Neutrophil (primary cell): ENCODE results near the gene GSPT2.

Experiments
- H3K27ac ChIP-seq: fragments of 200-600 bp; sonication (generic); 2 replicates; pipeline ENCODE4 v1.5.1; 2016; ENCODE audit warnings: mild to moderate bottlenecking, moderate library complexity
- H3K27me3 ChIP-seq: fragments of 200-600 bp; sonication (generic); 2 replicates; pipeline ENCODE4 v1.6.0; 2016; ENCODE audit warnings: mild to moderate bottlenecking
- H3K36me3 ChIP-seq: fragments of 200-600 bp; sonication (generic); 2 replicates; pipeline ENCODE4 v1.5.1; 2017
- H3K4me1 ChIP-seq, 2 experiments: fragments of 200-600 bp in 1 of 2; sonication (generic) in 1 of 2; 1 replicate in 1 of 2; 2 replicates in 1 of 2; pipeline versions ENCODE4 v1.5.1 to v1.6.1; 2013 to 2016; ENCODE audit warnings: low read depth in 1 of 2, low read length in 1 of 2, mild to moderate bottlenecking in 1 of 2, moderate library complexity in 1 of 2; ENCODE audit not compliant: control insufficient read depth in 1 of 2, insufficient read depth in 1 of 2
- H3K4me3 ChIP-seq, 2 experiments: fragments of 200-600 bp in 1 of 2; sonication (generic) in 1 of 2; 1 replicate in 1 of 2; 2 replicates in 1 of 2; pipeline ENCODE4 v1.5.1; 2013 to 2016; ENCODE audit warnings: low read depth in 1 of 2, low read length in 1 of 2, mild to moderate bottlenecking in 1 of 2, moderate library complexity in 1 of 2
- H3K9me3 ChIP-seq: fragments of 200-600 bp; sonication (generic); 2 replicates; pipeline ENCODE4 v1.5.1; 2016
- TF ChIP-seq, protein P1 (sequence below): fragments of 200-600 bp; sonication (generic); IDR thresholded peaks from 2 replicates; pipeline ENCODE4 v1.5.1; 2016; ENCODE audit warnings: antibody characterized with exemption

Gene GSPT2

DNA sequence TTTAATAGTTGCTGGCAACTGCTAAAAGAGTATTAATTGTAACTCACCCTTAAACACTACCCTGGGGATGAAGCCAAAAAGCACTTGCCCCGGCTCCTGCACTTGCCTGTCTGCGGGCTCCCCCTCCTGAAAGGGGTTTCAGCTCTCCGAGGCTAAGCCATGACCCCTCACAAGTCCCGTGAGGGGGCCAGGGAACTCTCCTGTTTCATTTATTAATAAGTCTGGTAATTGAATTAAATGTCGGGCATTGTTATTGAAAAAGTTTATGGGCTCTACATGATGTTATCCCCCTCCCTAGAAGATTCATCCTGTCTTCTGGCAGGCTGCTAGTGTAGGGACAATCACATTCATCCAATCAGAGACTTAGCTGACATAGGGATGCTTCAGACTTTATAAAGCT lies 23.3 kb downstream of the GSPT2 start:
- Histone ChIP-seq H3K9me3 (no peaks in the 10 kb centered on the region), H3K27me3 (no peaks in the 10 kb centered on the region), H3K36me3 (no peaks in the 10 kb centered on the region), H3K27ac (no peak overlapping the region), H3K4me3 (no peak overlapping the region), H3K4me1 (no peaks in the 10 kb centered on the region)
- TF ChIP-seq, protein P1, sequence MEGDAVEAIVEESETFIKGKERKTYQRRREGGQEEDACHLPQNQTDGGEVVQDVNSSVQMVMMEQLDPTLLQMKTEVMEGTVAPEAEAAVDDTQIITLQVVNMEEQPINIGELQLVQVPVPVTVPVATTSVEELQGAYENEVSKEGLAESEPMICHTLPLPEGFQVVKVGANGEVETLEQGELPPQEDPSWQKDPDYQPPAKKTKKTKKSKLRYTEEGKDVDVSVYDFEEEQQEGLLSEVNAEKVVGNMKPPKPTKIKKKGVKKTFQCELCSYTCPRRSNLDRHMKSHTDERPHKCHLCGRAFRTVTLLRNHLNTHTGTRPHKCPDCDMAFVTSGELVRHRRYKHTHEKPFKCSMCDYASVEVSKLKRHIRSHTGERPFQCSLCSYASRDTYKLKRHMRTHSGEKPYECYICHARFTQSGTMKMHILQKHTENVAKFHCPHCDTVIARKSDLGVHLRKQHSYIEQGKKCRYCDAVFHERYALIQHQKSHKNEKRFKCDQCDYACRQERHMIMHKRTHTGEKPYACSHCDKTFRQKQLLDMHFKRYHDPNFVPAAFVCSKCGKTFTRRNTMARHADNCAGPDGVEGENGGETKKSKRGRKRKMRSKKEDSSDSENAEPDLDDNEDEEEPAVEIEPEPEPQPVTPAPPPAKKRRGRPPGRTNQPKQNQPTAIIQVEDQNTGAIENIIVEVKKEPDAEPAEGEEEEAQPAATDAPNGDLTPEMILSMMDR, result no peak

DNA sequence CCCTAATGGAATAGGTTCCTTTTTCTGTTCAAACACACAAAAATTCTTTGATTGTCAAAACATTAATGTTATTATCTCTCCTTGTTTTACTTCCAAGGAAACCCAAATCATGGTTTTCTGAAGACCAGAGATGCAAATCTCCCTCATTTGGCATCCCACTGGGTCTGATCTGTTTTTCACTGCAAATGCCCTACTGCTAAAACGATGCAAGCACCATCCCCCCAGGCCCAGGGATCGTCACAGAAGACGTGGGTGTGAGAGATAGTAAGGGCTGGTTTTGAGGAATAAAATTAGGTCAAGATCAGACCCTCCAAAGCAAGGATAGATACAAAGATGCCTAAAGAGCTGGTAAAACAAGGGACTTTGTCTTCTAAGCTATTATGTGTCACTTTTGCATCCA lies 33.6 kb downstream of the GSPT2 start:
- Histone ChIP-seq H3K27me3 (no peaks in the 10 kb centered on the region), H3K4me1 (no peaks in the 10 kb centered on the region), H3K36me3 (no peaks in the 10 kb centered on the region), H3K4me3 (no peak overlapping the region), H3K9me3 (no peaks in the 10 kb centered on the region), H3K27ac (no peak overlapping the region)
- TF ChIP-seq, protein P1, result no peak

DNA sequence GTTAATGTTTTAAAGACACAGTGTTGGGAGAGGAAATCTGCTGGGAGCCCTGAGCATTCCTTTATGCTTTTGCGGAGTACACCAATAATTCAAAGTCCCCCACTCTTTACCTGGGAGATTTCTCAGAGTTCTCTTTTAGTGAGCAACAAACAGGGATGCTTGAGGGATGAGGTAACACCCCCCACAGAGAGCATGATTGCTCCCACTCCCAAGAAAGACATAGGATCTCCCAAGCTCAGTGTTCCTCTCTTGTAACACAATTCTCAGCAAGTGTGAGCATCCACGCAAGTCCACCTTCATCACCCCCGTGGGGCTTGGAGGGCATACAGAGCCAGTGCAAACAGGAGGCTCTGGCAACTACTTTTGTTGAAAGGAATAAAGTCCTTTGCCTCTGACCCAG lies 36.1 kb downstream of the GSPT2 start:
- Histone ChIP-seq H3K27ac (no peak overlapping the region), H3K27me3 (no peaks in the 10 kb centered on the region), H3K4me1 (no peaks in the 10 kb centered on the region), H3K4me3 (no peak overlapping the region), H3K9me3 (no peaks in the 10 kb centered on the region), H3K36me3 (no peaks in the 10 kb centered on the region)
- TF ChIP-seq, protein P1, result no peak

DNA sequence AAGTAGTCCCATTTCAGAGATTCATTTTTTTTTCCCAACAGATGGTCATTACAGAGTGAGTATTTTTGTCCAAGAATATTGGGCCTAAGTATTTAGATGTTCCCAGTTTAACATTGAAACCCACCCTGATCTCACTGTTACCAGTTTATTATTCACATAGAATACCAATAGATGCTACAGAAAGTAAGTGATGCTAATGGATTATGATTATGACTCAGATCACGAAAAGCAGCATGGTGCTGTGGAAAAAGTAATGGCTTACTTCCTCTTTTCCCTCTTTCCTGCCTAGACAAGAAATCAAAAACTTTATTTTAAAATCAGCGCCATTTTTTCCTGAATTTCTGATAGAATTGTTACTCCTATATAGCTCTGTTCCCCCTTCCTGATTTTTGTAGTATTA lies 51.9 kb downstream of the GSPT2 start:
- Histone ChIP-seq H3K27ac (no peak overlapping the region), H3K9me3 (no peaks in the 10 kb centered on the region), H3K4me1 (no peaks in the 10 kb centered on the region), H3K4me3 (no peak overlapping the region), H3K27me3 (no peaks in the 10 kb centered on the region), H3K36me3 (no peaks in the 10 kb centered on the region)
- TF ChIP-seq, protein P1, result no peak
